CD8-positive, alpha-beta memory T cell (primary cell): ENCODE measurements around the gene TAB2. TPM values are rescaled to one million over a fixed set of nuclear protein-coding genes. Genes with fewer than 3 reads are reported as not detected.

Source experiments
- CTCF ChIA-PET: fragments of 350-600 bp; sonication (Branson Sonifier 250); formaldehyde crosslinking; loops from one replicate; lab custom pipeline; 2021; ENCODE audit warnings: antibody characterized with exemption; lab: Charles Lee
- POLR2A ChIA-PET: fragments of 350-600 bp; sonication (Branson Sonifier 250); formaldehyde crosslinking; loops from one replicate; lab custom pipeline; 2021; ENCODE audit warnings: antibody characterized with exemption; lab: Charles Lee
- DNase-seq, 5 donors: peaks; one replicate each; pipeline versions ENCODE4 v3.0.0 to v3.0.0-alpha.2; 2020 to 2022; ENCODE audit warnings: mixed read lengths in 1 of 5
- H3K27ac ChIP-seq: one replicate; pipeline ENCODE4 v1.7.0; 2013; ENCODE audit warnings: low read depth, mild to moderate bottlenecking, low read length, moderate library complexity
- H3K27me3 ChIP-seq: 2 replicates; pipeline ENCODE4 v1.7.0; 2013; ENCODE audit warnings: low read length, mild to moderate bottlenecking; ENCODE audit not compliant: insufficient read depth, poor library complexity, severe bottlenecking
- H3K36me3 ChIP-seq: 2 replicates; pipeline ENCODE4 v1.7.0; 2013; ENCODE audit warnings: mild to moderate bottlenecking, low read length, moderate library complexity; ENCODE audit not compliant: insufficient read depth
- H3K4me1 ChIP-seq: 2 replicates; pipeline ENCODE4 v1.7.0; 2013; ENCODE audit warnings: mild to moderate bottlenecking, low read length, moderate library complexity; ENCODE audit not compliant: insufficient read depth
- H3K4me3 ChIP-seq: 2 replicates; pipeline ENCODE4 v1.7.0; 2013; ENCODE audit warnings: mild to moderate bottlenecking, low read length
- H3K9me3 ChIP-seq: 2 replicates; pipeline ENCODE4 v1.7.0; 2013; ENCODE audit warnings: mild to moderate bottlenecking, low read length
- H3K27ac Mint-ChIP-seq, 8 donors: one replicate each; pipeline ENCODE4 v1.8.0; 2020 to 2021; ENCODE audit warnings: mixed read lengths in 8 of 8, mild to moderate bottlenecking in 6 of 8, inconsistent platforms in 3 of 8, moderate library complexity in 3 of 8
- H3K27me3 Mint-ChIP-seq, 2 donors: one replicate each; pipeline ENCODE4 v1.8.0; 2020 to 2021; ENCODE audit warnings: mixed read lengths in 2 of 2, mild to moderate bottlenecking in 1 of 2, moderate library complexity in 1 of 2
- H3K36me3 Mint-ChIP-seq, 3 donors: one replicate each; pipeline ENCODE4 v1.8.0; 2020 to 2021; ENCODE audit warnings: mixed read lengths in 3 of 3, inconsistent platforms in 1 of 3, mild to moderate bottlenecking in 1 of 3
- H3K4me1 Mint-ChIP-seq, 3 donors: one replicate each; pipeline ENCODE4 v1.8.0; 2020 to 2021; ENCODE audit warnings: mixed read lengths in 3 of 3, inconsistent platforms in 1 of 3, mild to moderate bottlenecking in 1 of 3
- H3K4me3 Mint-ChIP-seq, 7 donors: one replicate each; pipeline ENCODE4 v1.8.0; 2020 to 2021; ENCODE audit warnings: mixed read lengths in 7 of 7, mild to moderate bottlenecking in 6 of 7, moderate library complexity in 4 of 7, inconsistent platforms in 2 of 7
- H3K9me3 Mint-ChIP-seq, 5 donors: one replicate each; pipeline ENCODE4 v1.8.0; 2020 to 2022; ENCODE audit warnings: mixed read lengths in 5 of 5, mild to moderate bottlenecking in 3 of 5, moderate library complexity in 2 of 5, inconsistent platforms in 1 of 5
- polyA plus RNA-seq: library from polyadenylated mRNA; unstranded; fragments of 300-500 nt; fragmentation: Illumina TruSeq; gene quantifications from one replicate; pipeline ENCODE4 v1.2.3, GENCODE V29; 2021
- total RNA-seq, 2 experiments: library from RNA; stranded (reverse); gene quantifications; one replicate each; pipeline ENCODE4 v1.2.3, GENCODE V29; 2021

Gene TAB2
- total and polyA plus RNA-seq, 3 experiments from 2014 or later, result 16.6 to 109 (median 103) TPM

GRCh38 chr6:149371154-149371553 lies 53.6 kb downstream of the TAB2 start:
- peak overlapping the region in 4 of 8 donors; percentile 21 to 71 (median 36) for H3K27ac Mint-ChIP-seq
- no peaks in the 10 kb centered on the region for H3K27me3 Mint-ChIP-seq
- peaks cover 3 to 48% (median 14%) of the 10 kb centered on the region in 3 donors for H3K36me3 Mint-ChIP-seq
- Histone ChIP-seq H3K27me3 (no peaks in the 10 kb centered on the region), H3K9me3 (no peaks in the 10 kb centered on the region), H3K27ac (no peak overlapping the region), H3K36me3 (no peaks in the 10 kb centered on the region), H3K4me1 (peaks cover 54% of the 10 kb centered on the region), H3K4me3 (no peak overlapping the region)
- DNase-seq, result no peak
- H3K4me1 Mint-ChIP-seq, result peaks cover 41 to 60% (median 59%) of the 10 kb centered on the region in 3 donors
- CTCF ChIA-PET, result interaction anchor here (1.1 kb wide), 1 partner anchor 12 kb away, joined by 3 read pairs; no protein-coding TSS in a partner anchor
- peak overlapping the region in 2 of 7 donors; percentile 6 to 9 for H3K4me3 Mint-ChIP-seq
- H3K9me3 Mint-ChIP-seq, result no peaks in the 10 kb centered on the region
- POLR2A ChIA-PET, result no interaction called here

- no peak overlapping the region for H3K27ac ChIP-seq
- Mint-ChIP-seq H3K27ac (peak overlapping the region in 1 of 8 donors; percentile 66), H3K36me3 (peaks cover 3 to 54% (median 15%) of the 10 kb centered on the region in 3 donors), H3K4me1 (peaks cover 47 to 66% (median 65%) of the 10 kb centered on the region in 3 donors), H3K27me3 (no peaks in the 10 kb centered on the region), H3K4me3 (no peak overlapping the region), H3K9me3 (no peaks in the 10 kb centered on the region)
- H3K4me1 ChIP-seq, result peaks cover 45% of the 10 kb centered on the region
- H3K36me3 ChIP-seq, result no peaks in the 10 kb centered on the region
- no peaks in the 10 kb centered on the region for H3K27me3 ChIP-seq
- CTCF ChIA-PET, result no interaction called here
- no peaks in the 10 kb centered on the region for H3K9me3 ChIP-seq
- no peak overlapping the region for H3K4me3 ChIP-seq
- POLR2A ChIA-PET, result no interaction called here
- DNase-seq, result no peak
Observed at GRCh38 chr6:149372062-149372461, 54.5 kb downstream of the TAB2 start.

DNA sequence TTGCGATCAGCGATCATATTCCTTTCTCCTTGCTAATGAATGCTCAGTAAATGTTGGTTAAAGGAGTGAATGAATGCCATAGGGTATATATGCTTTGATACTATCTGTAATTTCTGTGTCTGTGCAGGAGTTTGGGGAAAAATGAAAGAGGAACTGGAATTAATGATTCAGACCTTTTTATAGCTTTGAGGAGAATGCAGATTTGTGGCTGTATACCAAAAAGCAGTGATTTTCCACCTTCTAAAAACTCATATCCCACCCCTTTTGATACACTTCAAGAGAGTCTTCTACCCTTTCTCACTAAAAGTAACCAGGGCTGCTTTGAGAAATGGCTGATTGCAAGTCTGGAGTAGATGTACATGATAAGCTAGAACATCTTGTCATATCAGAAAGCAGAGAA lies 56.0 kb downstream of the TAB2 start:
- peaks cover 30% of the 10 kb centered on the region for H3K4me1 ChIP-seq
- no peaks in the 10 kb centered on the region for H3K9me3 Mint-ChIP-seq

DNA sequence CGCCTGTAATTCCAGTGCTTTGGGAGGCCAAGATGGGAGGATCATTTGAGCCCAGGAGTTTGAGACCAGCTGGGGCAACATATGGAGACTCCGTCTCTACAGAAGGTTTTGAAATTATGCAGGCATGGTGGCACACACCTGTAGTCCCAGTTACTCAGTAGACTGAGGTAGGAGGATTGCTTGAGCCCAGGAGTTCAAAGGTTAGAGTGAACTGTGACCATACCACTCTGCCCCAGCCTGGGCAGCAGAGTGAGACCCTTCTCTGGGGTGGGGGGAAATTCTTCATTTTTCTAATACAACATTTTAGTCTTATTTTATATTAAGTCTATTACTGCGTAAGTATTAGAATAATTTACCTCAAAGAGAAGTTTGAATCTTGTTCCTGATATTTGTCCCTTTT lies 62.5 kb downstream of the TAB2 start:
- H3K27ac ChIP-seq, result no peak overlapping the region
- H3K27me3 ChIP-seq, result no peaks in the 10 kb centered on the region
- Mint-ChIP-seq H3K27ac (peak overlapping the region in 2 of 8 donors; percentile 48 to 80), H3K4me1 (peaks cover 45 to 76% (median 65%) of the 10 kb centered on the region in 3 donors), H3K9me3 (no peaks in the 10 kb centered on the region), H3K27me3 (no peaks in the 10 kb centered on the region), H3K4me3 (no peak overlapping the region), H3K36me3 (peaks cover 16 to 78% (median 23%) of the 10 kb centered on the region in 3 donors)
- POLR2A ChIA-PET, result no interaction called here
- peaks cover 7% of the 10 kb centered on the region for H3K4me1 ChIP-seq
- DNase-seq, result no peak
- no peaks in the 10 kb centered on the region for H3K9me3 ChIP-seq
- no peak overlapping the region for H3K4me3 ChIP-seq
- H3K36me3 ChIP-seq, result peaks cover 23% of the 10 kb centered on the region
- CTCF ChIA-PET, result no interaction called here

More for the DNA sequence above, 56.0 kb downstream of the TAB2 start:
- CTCF ChIA-PET, result interaction anchor here (0.7 kb wide), 1 partner anchor 292 kb away, joined by 3 read pairs; no protein-coding TSS in a partner anchor
- Histone ChIP-seq H3K9me3 (no peaks in the 10 kb centered on the region), H3K36me3 (peaks cover 6% of the 10 kb centered on the region), H3K27me3 (no peaks in the 10 kb centered on the region), H3K27ac (no peak overlapping the region), H3K4me3 (no peak overlapping the region)
- H3K27me3 Mint-ChIP-seq, result no peaks in the 10 kb centered on the region
- DNase-seq, result no peak
- H3K4me1 Mint-ChIP-seq, result peaks cover 50 to 76% (median 67%) of the 10 kb centered on the region in 3 donors
- H3K36me3 Mint-ChIP-seq, result peaks cover 5 to 62% (median 17%) of the 10 kb centered on the region in 3 donors
- H3K27ac Mint-ChIP-seq, result peak overlapping the region in 4 of 8 donors; percentile 1 to 68 (median 47)
- POLR2A ChIA-PET, result no interaction called here
- no peak overlapping the region for H3K4me3 Mint-ChIP-seq

GRCh38 chr6:149380523-149380922 lies 63.0 kb downstream of the TAB2 start:
- Histone ChIP-seq H3K27ac (no peak overlapping the region), H3K9me3 (no peaks in the 10 kb centered on the region), H3K27me3 (no peaks in the 10 kb centered on the region), H3K4me1 (peaks cover 4% of the 10 kb centered on the region), H3K4me3 (no peak overlapping the region), H3K36me3 (peaks cover 23% of the 10 kb centered on the region)
- Mint-ChIP-seq H3K36me3 (peaks cover 16 to 78% (median 23%) of the 10 kb centered on the region in 3 donors), H3K4me1 (peaks cover 41 to 75% (median 64%) of the 10 kb centered on the region in 3 donors), H3K27me3 (no peaks in the 10 kb centered on the region), H3K4me3 (no peak overlapping the region), H3K9me3 (no peaks in the 10 kb centered on the region), H3K27ac (no peak overlapping the region)
- CTCF ChIA-PET, result no interaction called here
- POLR2A ChIA-PET, result no interaction called here
- no peak for DNase-seq

DNA sequence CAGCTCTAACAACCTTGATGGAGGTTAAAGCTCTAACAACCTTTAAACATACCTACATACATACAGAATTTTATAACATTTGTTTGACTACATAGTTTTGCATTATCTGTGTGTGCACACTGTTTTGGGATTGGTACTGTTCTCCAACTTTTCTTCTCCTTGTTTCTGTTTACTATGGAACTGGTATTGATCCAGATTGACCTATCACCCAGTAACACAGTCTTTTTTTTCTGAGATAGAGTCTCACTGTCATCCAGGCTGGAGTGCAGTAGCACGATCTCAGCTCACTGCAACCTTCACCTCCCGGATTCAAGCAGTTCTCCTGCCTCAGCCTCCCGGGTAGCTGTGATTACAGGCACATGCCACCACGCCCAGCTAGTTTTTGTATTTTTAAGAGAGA lies 65.9 kb downstream of the TAB2 start:
- ChIA-PET POLR2A (no interaction called here), CTCF (interaction anchor here (1.0 to 1.6 kb wide), 5 partner anchors 8 to 355 kb away, joined by 3 to 5 read pairs (median 3); partner anchors contain the start of gene ZC3H12D)
- peaks cover 5 to 9% (median 7%) of the 10 kb centered on the region in 5 donors for H3K9me3 Mint-ChIP-seq
- H3K4me3 ChIP-seq, result no peak overlapping the region
- no peak overlapping the region for H3K27ac ChIP-seq
- no peak overlapping the region for H3K4me3 Mint-ChIP-seq
- H3K4me1 Mint-ChIP-seq, result peaks cover 46 to 80% (median 78%) of the 10 kb centered on the region in 3 donors
- H3K36me3 Mint-ChIP-seq, result peaks cover 33 to 84% (median 37%) of the 10 kb centered on the region in 3 donors
- peaks cover 5% of the 10 kb centered on the region for H3K4me1 ChIP-seq
- H3K36me3 ChIP-seq, result peaks cover 19% of the 10 kb centered on the region
- H3K27me3 Mint-ChIP-seq, result no peaks in the 10 kb centered on the region
- H3K27me3 ChIP-seq, result no peaks in the 10 kb centered on the region
- no peaks in the 10 kb centered on the region for H3K9me3 ChIP-seq
- no peak for DNase-seq
- H3K27ac Mint-ChIP-seq, result peak overlapping the region in 2 of 8 donors; percentile 33 to 39

- Mint-ChIP-seq H3K36me3 (peaks cover 23 to 77% (median 27%) of the 10 kb centered on the region in 3 donors), H3K27ac (peak overlapping the region in 1 of 8 donors; percentile 48), H3K27me3 (no peaks in the 10 kb centered on the region), H3K4me1 (peaks cover 38 to 71% (median 67%) of the 10 kb centered on the region in 3 donors), H3K9me3 (peaks cover 5 to 9% (median 7%) of the 10 kb centered on the region in 5 donors), H3K4me3 (no peak overlapping the region)
- no peak overlapping the region for H3K4me3 ChIP-seq
- peaks cover 8% of the 10 kb centered on the region for H3K36me3 ChIP-seq
- H3K9me3 ChIP-seq, result no peaks in the 10 kb centered on the region
- no peak for DNase-seq
- peaks cover 5% of the 10 kb centered on the region for H3K4me1 ChIP-seq
- H3K27ac ChIP-seq, result no peak overlapping the region
- POLR2A ChIA-PET, result no interaction called here
- no peaks in the 10 kb centered on the region for H3K27me3 ChIP-seq
- CTCF ChIA-PET, result no interaction called here
Observed at GRCh38 chr6:149384464-149384863, 67.0 kb downstream of the TAB2 start.

GRCh38 chr6:149385998-149386646 lies 68.6 kb downstream of the TAB2 start:
- DNase-seq, result no peak
- Histone ChIP-seq H3K27me3 (no peaks in the 10 kb centered on the region), H3K4me3 (no peak overlapping the region), H3K27ac (no peak overlapping the region), H3K4me1 (peaks cover 5% of the 10 kb centered on the region), H3K9me3 (no peaks in the 10 kb centered on the region), H3K36me3 (peaks cover 5% of the 10 kb centered on the region)
- Mint-ChIP-seq H3K4me1 (peaks cover 43 to 74% (median 72%) of the 10 kb centered on the region in 3 donors), H3K9me3 (peaks cover 5 to 9% (median 7%) of the 10 kb centered on the region in 5 donors), H3K27ac (peak overlapping the region in 2 of 8 donors; percentile 31 to 85), H3K36me3 (peaks cover 26 to 75% (median 32%) of the 10 kb centered on the region in 3 donors), H3K4me3 (peak overlapping the region in 2 of 7 donors; percentile 26 to 36), H3K27me3 (no peaks in the 10 kb centered on the region)
- POLR2A ChIA-PET, result no interaction called here
- CTCF ChIA-PET, result interaction anchor here (0.9 kb wide), 2 partner anchors 48 to 85 kb away, joined by 3 read pairs; no protein-coding TSS in a partner anchor
